MCF 10A (cell line): Measurements from ENCODE around the gene PLD1. TPM values are rescaled to one million over a fixed set of nuclear protein-coding genes. Genes with fewer than 3 reads are reported as not detected.

Experiments used
- BruUV-seq: library from RNA; stranded (reverse); fragments of 400-500 nt; replicated peaks from 2 replicates; lab custom pipeline; 2021; lab: Mats Ljungman, UMichigan
- CTCF ChIA-PET: fragments of 300-600 bp; sonication (Branson Sonifier 250); formaldehyde crosslinking; extraction: SDS; loops from one replicate; lab custom pipeline; 2021; ENCODE audit warnings: antibody characterized with exemption, inconsistent platforms; lab: Yijun Ruan, JAX
- POLR2A ChIA-PET: fragments of 300-600, 350-650 bp; sonication (Branson Sonifier 250); formaldehyde crosslinking; extraction: SDS; loops from one replicate; lab custom pipeline; 2020; ENCODE audit warnings: antibody characterized with exemption, inconsistent platforms; lab: Yijun Ruan, JAX
- DNase-seq: peaks from one replicate; pipeline ENCODE4 v3.0.0-alpha.2; 2018; ENCODE audit not compliant: unreplicated experiment
- H3K27ac Mint-ChIP-seq: one replicate; pipeline ENCODE4 v1.8.0; 2022; ENCODE audit warnings: mild to moderate bottlenecking, low read depth, mixed read lengths; ENCODE audit not compliant: unreplicated experiment
- H3K27me3 Mint-ChIP-seq: one replicate; pipeline ENCODE4 v1.8.0; 2022; ENCODE audit warnings: mixed read lengths; ENCODE audit not compliant: insufficient read depth, unreplicated experiment
- H3K36me3 Mint-ChIP-seq: one replicate; pipeline ENCODE4 v1.8.0; 2022; ENCODE audit warnings: mild to moderate bottlenecking, moderate library complexity, mixed read lengths; ENCODE audit not compliant: insufficient read depth, unreplicated experiment
- H3K4me1 Mint-ChIP-seq: one replicate; pipeline ENCODE4 v1.8.0; 2022; ENCODE audit warnings: mixed read lengths; ENCODE audit not compliant: insufficient read depth, unreplicated experiment
- H3K4me3 Mint-ChIP-seq: one replicate; pipeline ENCODE4 v1.8.0; 2022; ENCODE audit warnings: mild to moderate bottlenecking, moderate library complexity, mixed read lengths; ENCODE audit not compliant: unreplicated experiment
- H3K9me3 Mint-ChIP-seq: one replicate; pipeline ENCODE4 v1.8.0; 2022; ENCODE audit warnings: mixed read lengths; ENCODE audit not compliant: unreplicated experiment
- intact Hi-C: fragments of 100-400 bp; cut with micrococcal nuclease; formaldehyde crosslinking; loops from 2 replicates; pipeline ENCODE4 v1.14.1; 2022
- total RNA-seq: library from RNA; stranded (reverse); gene quantifications from 2 replicates; pipeline ENCODE4 v1.2.3, GENCODE V29; 2022
- TF ChIP-seq, protein P1 (sequence below): fragments of 200-600 bp; IDR thresholded peaks from one replicate; pipeline ENCODE4 v1.8.0; 2022; ENCODE audit warnings: antibody characterized with exemption, mild to moderate bottlenecking; ENCODE audit not compliant: unreplicated experiment

PLD1 gene
- total RNA-seq, 1 experiment from 2014 or later, result 8.0 TPM

DNA sequence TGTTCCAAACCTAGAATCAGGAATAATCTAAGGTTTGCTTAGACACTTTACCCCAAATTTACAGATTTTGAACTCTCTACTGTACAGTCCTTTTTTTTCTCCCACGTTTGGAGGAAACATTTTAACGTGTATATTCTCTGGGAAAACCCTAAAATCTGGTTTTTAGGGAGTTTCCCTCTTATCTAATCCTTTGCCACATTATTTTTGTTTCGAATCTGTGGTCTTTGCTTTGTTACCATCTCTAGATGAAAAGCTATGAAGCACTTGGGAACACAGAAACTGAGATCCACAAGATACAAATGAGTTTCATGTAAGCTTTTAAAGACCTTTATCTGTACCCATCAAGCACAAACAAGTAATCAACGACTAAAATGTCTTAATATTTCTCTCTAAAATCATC, 41.3 kb downstream of the PLD1 start:
- Mint-ChIP-seq H3K27me3 (no peaks in the 10 kb centered on the region), H3K27ac (no peak overlapping the region), H3K4me1 (peaks cover 25% of the 10 kb centered on the region), H3K9me3 (no peaks in the 10 kb centered on the region), H3K36me3 (no peaks in the 10 kb centered on the region), H3K4me3 (no peak overlapping the region)
- no peak for DNase-seq
- intact Hi-C loops, result no loop called here
- no TSS peak for BruUV-seq
- POLR2A ChIA-PET, result interaction anchor here (0.9 kb wide), 1 partner anchor 13 kb away, joined by 3 read pairs; no protein-coding TSS in a partner anchor
- TF ChIP-seq, protein P1, sequence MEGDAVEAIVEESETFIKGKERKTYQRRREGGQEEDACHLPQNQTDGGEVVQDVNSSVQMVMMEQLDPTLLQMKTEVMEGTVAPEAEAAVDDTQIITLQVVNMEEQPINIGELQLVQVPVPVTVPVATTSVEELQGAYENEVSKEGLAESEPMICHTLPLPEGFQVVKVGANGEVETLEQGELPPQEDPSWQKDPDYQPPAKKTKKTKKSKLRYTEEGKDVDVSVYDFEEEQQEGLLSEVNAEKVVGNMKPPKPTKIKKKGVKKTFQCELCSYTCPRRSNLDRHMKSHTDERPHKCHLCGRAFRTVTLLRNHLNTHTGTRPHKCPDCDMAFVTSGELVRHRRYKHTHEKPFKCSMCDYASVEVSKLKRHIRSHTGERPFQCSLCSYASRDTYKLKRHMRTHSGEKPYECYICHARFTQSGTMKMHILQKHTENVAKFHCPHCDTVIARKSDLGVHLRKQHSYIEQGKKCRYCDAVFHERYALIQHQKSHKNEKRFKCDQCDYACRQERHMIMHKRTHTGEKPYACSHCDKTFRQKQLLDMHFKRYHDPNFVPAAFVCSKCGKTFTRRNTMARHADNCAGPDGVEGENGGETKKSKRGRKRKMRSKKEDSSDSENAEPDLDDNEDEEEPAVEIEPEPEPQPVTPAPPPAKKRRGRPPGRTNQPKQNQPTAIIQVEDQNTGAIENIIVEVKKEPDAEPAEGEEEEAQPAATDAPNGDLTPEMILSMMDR, result no peak
- CTCF ChIA-PET, result interaction anchor here (1.1 to 1.5 kb wide), 2 partner anchors 66 to 122 kb away, joined by 3 to 4 read pairs; no protein-coding TSS in a partner anchor

GRCh38 chr3:171768281-171768900, 41.9 kb downstream of the PLD1 start:
- POLR2A ChIA-PET, result interaction anchor here (0.9 kb wide), 1 partner anchor 13 kb away, joined by 3 read pairs; no protein-coding TSS in a partner anchor
- TF ChIP-seq, protein P1, result no peak
- peaks cover 25% of the 10 kb centered on the region for H3K4me1 Mint-ChIP-seq
- H3K36me3 Mint-ChIP-seq, result no peaks in the 10 kb centered on the region
- no peak overlapping the region for H3K27ac Mint-ChIP-seq
- H3K27me3 Mint-ChIP-seq, result no peaks in the 10 kb centered on the region
- intact Hi-C loops, result no loop called here
- H3K9me3 Mint-ChIP-seq, result no peaks in the 10 kb centered on the region
- CTCF ChIA-PET, result interaction anchor here (0.7 to 1.5 kb wide), 4 partner anchors 60 to 849 kb away, joined by 3 to 4 read pairs (median 3); no protein-coding TSS in a partner anchor
- no peak for DNase-seq
- H3K4me3 Mint-ChIP-seq, result no peak overlapping the region
- BruUV-seq, result no TSS peak

DNA sequence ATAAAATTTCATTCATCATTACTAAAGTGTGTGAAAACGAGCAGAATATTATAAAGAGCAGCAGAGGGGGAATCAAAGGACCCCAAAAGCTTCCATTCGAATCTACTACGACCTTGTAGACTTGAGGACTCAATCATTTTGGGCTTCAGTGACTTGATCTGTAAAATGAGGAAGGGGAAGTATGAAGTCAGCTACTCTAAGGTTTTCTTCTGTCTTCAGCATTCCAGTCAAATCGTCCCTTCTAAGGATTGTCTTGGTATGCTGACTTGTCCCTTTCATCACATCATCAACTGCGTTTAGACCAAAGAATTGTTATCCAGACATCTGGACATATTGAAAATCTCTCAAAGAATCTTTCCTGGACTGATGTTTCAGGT, 44.8 kb downstream of the PLD1 start:
- Mint-ChIP-seq H3K27me3 (no peaks in the 10 kb centered on the region), H3K4me1 (peaks cover 8% of the 10 kb centered on the region), H3K4me3 (no peak overlapping the region), H3K36me3 (no peaks in the 10 kb centered on the region), H3K9me3 (no peaks in the 10 kb centered on the region), H3K27ac (no peak overlapping the region)
- intact Hi-C loops, result no loop called here
- BruUV-seq, result no TSS peak
- TF ChIP-seq, protein P1, result no peak
- ChIA-PET POLR2A (interaction anchor here (1.2 kb wide), 1 partner anchor 8 kb away, joined by 3 read pairs; no protein-coding TSS in a partner anchor), CTCF (no interaction called here)
- no peak for DNase-seq

GRCh38 chr3:171763392-171763791, 46.9 kb downstream of the PLD1 start:
- ChIA-PET POLR2A (no interaction called here), CTCF (interaction anchor here (1.8 to 2.9 kb wide), 2 partner anchors 9 to 67 kb away, joined by 5 to 23 read pairs; no protein-coding TSS in a partner anchor)
- TF ChIP-seq, protein P1, result no peak
- Mint-ChIP-seq H3K9me3 (no peaks in the 10 kb centered on the region), H3K4me1 (peaks cover 8% of the 10 kb centered on the region), H3K36me3 (no peaks in the 10 kb centered on the region), H3K27me3 (no peaks in the 10 kb centered on the region), H3K4me3 (no peak overlapping the region), H3K27ac (no peak overlapping the region)
- intact Hi-C loops, result no loop called here
- no peak for DNase-seq
- no TSS peak for BruUV-seq
